ENCODE results near the gene AK4. TPM values are rescaled to one million over a fixed set of nuclear protein-coding genes. Genes with fewer than 3 reads are reported as not detected.

Gene AK4
- polyA plus RNA-seq, 1 donor (not counting 4 experiments of a cell fraction or from before 2014, with no cell fraction given): 90.0 TPM

GRCh38 chr1:65232461-65232990, 84.5 kb downstream of the AK4 start:
- no peaks in the 10 kb centered on the region for H3K9me3 ChIP-seq (ENCODE audit: control insufficient read depth, low read depth, low read length)
- H4K20me1 ChIP-seq (ENCODE audit: control insufficient read depth, extremely low read depth, insufficient read depth, low read length): no peaks in the 10 kb centered on the region
- H3K36me3 ChIP-seq (ENCODE audit: control insufficient read depth in 2 of 2, extremely low read depth in 1 of 2, insufficient read depth in 2 of 2, low read length in 2 of 2): no peaks in the 10 kb centered on the region
- dilution Hi-C loops (cut with MboI; ENCODE audit: extremely low pct_ligation_motif_present, low sequenced_read_pairs): no loop called here
- FAIRE-seq (no peak), DNase-seq (ENCODE audit: low read depth, low spot score) (no peak)
- H2AFZ ChIP-seq (ENCODE audit: control insufficient read depth, low read length): no peak overlapping the region
- no peaks in the 10 kb centered on the region for H3K79me2 ChIP-seq (ENCODE audit: control insufficient read depth, insufficient read depth, low read length)
- H3K4me2 ChIP-seq (ENCODE audit: control insufficient read depth, extremely low read depth, insufficient read depth, low read depth, low read length): no peak overlapping the region
- no peak overlapping the region for H3K27ac ChIP-seq (ENCODE audit: control insufficient read depth, insufficient read depth, low read length)
- TF ChIP-seq EZH2 (IDR thresholded peaks at IDR 0.05; ENCODE audit: low read length): no peak
- TF ChIP-seq CTCF (optimal IDR thresholded peaks at IDR 0.05 in 1 of 3, IDR thresholded peaks at IDR 0.05 in 1 of 3, conservative IDR thresholded peaks at IDR 0.05 in 1 of 3; ENCODE audit: extremely low read depth in 1 of 3, insufficient read depth in 2 of 3, low read length in 3 of 3): no peak
- H3K4me1 ChIP-seq (ENCODE audit: control insufficient read depth, extremely low read depth, insufficient read depth, low read length): no peaks in the 10 kb centered on the region
- H3K9me1 ChIP-seq (ENCODE audit: control insufficient read depth, extremely low read depth, insufficient read depth, low read length): no peaks in the 10 kb centered on the region
- H3K9ac ChIP-seq (ENCODE audit: control insufficient read depth, extremely low read depth, insufficient read depth, low read length): no peak overlapping the region
- no peaks in the 10 kb centered on the region for H3K27me3 ChIP-seq (ENCODE audit: control insufficient read depth, extremely low read depth, insufficient read depth, low read length)
- no peak overlapping the region for H3K4me3 ChIP-seq (ENCODE audit: control insufficient read depth in 2 of 3, extremely low read depth in 1 of 3, insufficient read depth in 2 of 3, low read depth in 1 of 3, low read length in 3 of 3)

- H3K4me2 ChIP-seq (ENCODE audit: control insufficient read depth, extremely low read depth, insufficient read depth, low read depth, low read length): no peak overlapping the region
- no peak overlapping the region for H3K9ac ChIP-seq (ENCODE audit: control insufficient read depth, extremely low read depth, insufficient read depth, low read length)
- H3K36me3 ChIP-seq (ENCODE audit: control insufficient read depth in 2 of 2, extremely low read depth in 1 of 2, insufficient read depth in 2 of 2, low read length in 2 of 2): no peaks in the 10 kb centered on the region
- no peak overlapping the region for H3K4me3 ChIP-seq (ENCODE audit: control insufficient read depth in 2 of 3, extremely low read depth in 1 of 3, insufficient read depth in 2 of 3, low read depth in 1 of 3, low read length in 3 of 3)
- no peaks in the 10 kb centered on the region for H3K4me1 ChIP-seq (ENCODE audit: control insufficient read depth, extremely low read depth, insufficient read depth, low read length)
- DNase-seq (ENCODE audit: low read depth, low spot score): no peak
- no peak overlapping the region for H3K27ac ChIP-seq (ENCODE audit: control insufficient read depth, insufficient read depth, low read length)
- no peaks in the 10 kb centered on the region for H3K9me1 ChIP-seq (ENCODE audit: control insufficient read depth, extremely low read depth, insufficient read depth, low read length)
- H2AFZ ChIP-seq (ENCODE audit: control insufficient read depth, low read length): no peak overlapping the region
- TF ChIP-seq CTCF (optimal IDR thresholded peaks at IDR 0.05 in 1 of 3, IDR thresholded peaks at IDR 0.05 in 1 of 3, conservative IDR thresholded peaks at IDR 0.05 in 1 of 3; ENCODE audit: extremely low read depth in 1 of 3, insufficient read depth in 2 of 3, low read length in 3 of 3) (no peak), EZH2 (IDR thresholded peaks at IDR 0.05; ENCODE audit: low read length) (no peak)
- dilution Hi-C loops (cut with MboI; ENCODE audit: extremely low pct_ligation_motif_present, low sequenced_read_pairs): no loop called here
- no peaks in the 10 kb centered on the region for H3K9me3 ChIP-seq (ENCODE audit: control insufficient read depth, low read depth, low read length)
- no peak for FAIRE-seq
- H4K20me1 ChIP-seq (ENCODE audit: control insufficient read depth, extremely low read depth, insufficient read depth, low read length): no peaks in the 10 kb centered on the region
- H3K79me2 ChIP-seq (ENCODE audit: control insufficient read depth, insufficient read depth, low read length): no peaks in the 10 kb centered on the region
- H3K27me3 ChIP-seq (ENCODE audit: control insufficient read depth, extremely low read depth, insufficient read depth, low read length): no peaks in the 10 kb centered on the region
Observed at GRCh38 chr1:65233782-65234181, 85.8 kb downstream of the AK4 start.

Measured in keratinocyte (primary cell).